ENCODE measurements around the gene FBLN1. TPM values are rescaled to one million over a fixed set of nuclear protein-coding genes. Genes with fewer than 3 reads are reported as not detected.

Gene FBLN1
- polyA plus RNA-seq, 1 donor from 2014 or later, result 3.4 TPM

GRCh38 chr22:45584121-45584570, 81.5 kb downstream of the FBLN1 start:
- no peaks in the 10 kb centered on the region for H3K36me3 ChIP-seq (ENCODE audit: insufficient read depth, low read length)
- H4K20me1 ChIP-seq (ENCODE audit: insufficient read depth), result no peaks in the 10 kb centered on the region
- no peak overlapping the region for H3K27ac ChIP-seq (ENCODE audit: low read length)
- H3K27me3 ChIP-seq (ENCODE audit: insufficient read depth, low read depth, low read length), result no peaks in the 10 kb centered on the region
- no peak for TF ChIP-seq EP300 (conservative IDR thresholded peaks at IDR 0.05; ENCODE audit: poor library complexity, severe bottlenecking)
- no peak for TF ChIP-seq TAF1 (IDR thresholded peaks at IDR 0.05; ENCODE audit: low read depth)
- no peak for TF ChIP-seq POLR2AphosphoS5 (IDR thresholded peaks at IDR 0.05)
- TF ChIP-seq MXI1 (conservative IDR thresholded peaks at IDR 0.05; ENCODE audit: poor library complexity, severe bottlenecking), result no peak
- TF ChIP-seq CTCF (IDR thresholded peaks at IDR 0.05; ENCODE audit: poor library complexity, severe bottlenecking), result no peak
- no peak for TF ChIP-seq REST (IDR thresholded peaks at IDR 0.05; ENCODE audit: borderline replicate concordance)
- no peak for TF ChIP-seq RAD21 (conservative IDR thresholded peaks at IDR 0.05)
- no peak overlapping the region for H2AFZ ChIP-seq (ENCODE audit: low read depth, low read length)
- H3F3A ChIP-seq (ENCODE audit: insufficient read depth, low read length, poor library complexity, severe bottlenecking), result no peaks in the 10 kb centered on the region
- H3K4me2 ChIP-seq (ENCODE audit: low read length), result no peak overlapping the region
- no peaks in the 10 kb centered on the region for H3K9me3 ChIP-seq (ENCODE audit: low read length)
- H3K4me3 ChIP-seq (ENCODE audit: low read length), result no peak overlapping the region
- H3K9ac ChIP-seq (ENCODE audit: low read length), result no peak overlapping the region
- H3K79me2 ChIP-seq (replicated peaks; ENCODE audit: insufficient read depth, low read length), result no peaks in the 10 kb centered on the region
- H3K9me2 ChIP-seq (ENCODE audit: insufficient read depth, low read length), result no peaks in the 10 kb centered on the region

GRCh38 chr22:45584621-45585436, 82.1 kb downstream of the FBLN1 start:
- no peaks in the 10 kb centered on the region for H3K9me2 ChIP-seq (ENCODE audit: insufficient read depth, low read length)
- no peaks in the 10 kb centered on the region for H3K9me3 ChIP-seq (ENCODE audit: low read length)
- no peaks in the 10 kb centered on the region for H3F3A ChIP-seq (ENCODE audit: insufficient read depth, low read length, poor library complexity, severe bottlenecking)
- no peaks in the 10 kb centered on the region for H3K27me3 ChIP-seq (ENCODE audit: insufficient read depth, low read depth, low read length)
- H3K4me3 ChIP-seq (ENCODE audit: low read length), result no peak overlapping the region
- TF ChIP-seq CTCF (IDR thresholded peaks at IDR 0.05; ENCODE audit: poor library complexity, severe bottlenecking), result no peak
- TF ChIP-seq TAF1 (IDR thresholded peaks at IDR 0.05; ENCODE audit: low read depth), result no peak
- no peak for TF ChIP-seq REST (IDR thresholded peaks at IDR 0.05; ENCODE audit: borderline replicate concordance)
- no peak for TF ChIP-seq SMC3 (conservative IDR thresholded peaks at IDR 0.05; ENCODE audit: poor library complexity)
- no peak for TF ChIP-seq POLR2AphosphoS5 (IDR thresholded peaks at IDR 0.05)
- no peak for TF ChIP-seq MXI1 (conservative IDR thresholded peaks at IDR 0.05; ENCODE audit: poor library complexity, severe bottlenecking)
- no peak for TF ChIP-seq RAD21 (conservative IDR thresholded peaks at IDR 0.05)
- no peak for TF ChIP-seq EP300 (conservative IDR thresholded peaks at IDR 0.05; ENCODE audit: poor library complexity, severe bottlenecking)
- TF ChIP-seq EZH2 (IDR thresholded peaks at IDR 0.05; ENCODE audit: borderline replicate concordance, insufficient read depth, low read length, poor library complexity, severe bottlenecking), result no peak
- H3K27ac ChIP-seq (ENCODE audit: low read length), result no peak overlapping the region
- H4K20me1 ChIP-seq (ENCODE audit: insufficient read depth), result no peaks in the 10 kb centered on the region
- no peaks in the 10 kb centered on the region for H3K79me2 ChIP-seq (replicated peaks; ENCODE audit: insufficient read depth, low read length)
- H3K36me3 ChIP-seq (ENCODE audit: insufficient read depth, low read length), result no peaks in the 10 kb centered on the region
- H3K9ac ChIP-seq (ENCODE audit: low read length), result no peak overlapping the region
- H3K4me2 ChIP-seq (ENCODE audit: low read length), result no peak overlapping the region
- H2AFZ ChIP-seq (ENCODE audit: low read depth, low read length), result no peak overlapping the region

All from neural cell (in vitro differentiated cells).